ENCODE results near the gene CCNG2.
"Not testable (repeated sequence)": the region's sequence is repeated elsewhere in the genome, so short reads cannot be mapped to it uniquely, and the experiment has no call there.

CCNG2 gene

GRCh38 chr4:77127215-77127614, 29.8 kb upstream of the CCNG2 start (continued):
- TF ChIP-seq CSRNP3 (CRISPR knock-in tag; IDR thresholded peaks at IDR 0.05) (no peak), OSR1 (CRISPR knock-in tag; IDR thresholded peaks at IDR 0.05) (no peak), ZFP30 (CRISPR knock-in tag; IDR thresholded peaks at IDR 0.05) (no peak)

GRCh38 chr4:77127837-77128621, 29.0 kb upstream of the CCNG2 start:
- TF ChIP-seq POU6F1 (CRISPR knock-in tag; IDR thresholded peaks at IDR 0.05; ENCODE audit: borderline replicate concordance, low read depth) = no peak
- no peak for TF ChIP-seq ZFP3 (CRISPR knock-in tag; IDR thresholded peaks at IDR 0.05)
- TF ChIP-seq CSRNP3 (CRISPR knock-in tag; IDR thresholded peaks at IDR 0.05) = no peak
- no peak for TF ChIP-seq TCF4 (CRISPR knock-in tag; IDR thresholded peaks at IDR 0.05; ENCODE audit: borderline replicate concordance)
- no peak for TF ChIP-seq ESRRG (CRISPR knock-in tag; IDR thresholded peaks at IDR 0.05)
- no peak for TF ChIP-seq ZNF8 (CRISPR knock-in tag; IDR thresholded peaks at IDR 0.05)
- TF ChIP-seq CSDC2 (CRISPR knock-in tag; IDR thresholded peaks at IDR 0.05) = no peak
- TF ChIP-seq ZNF70 (CRISPR knock-in tag; IDR thresholded peaks at IDR 0.05) = no peak
- TF ChIP-seq PPARA (CRISPR knock-in tag; IDR thresholded peaks at IDR 0.05; ENCODE audit: borderline replicate concordance) = no peak
- TF ChIP-seq ZNF565 (CRISPR knock-in tag; conservative IDR thresholded peaks at IDR 0.05; ENCODE audit: low read depth) = no peak
- no peak for ATAC-seq

- TF ChIP-seq TCF4 (CRISPR knock-in tag; IDR thresholded peaks at IDR 0.05; ENCODE audit: borderline replicate concordance) = no peak
- TF ChIP-seq TOX (CRISPR knock-in tag; IDR thresholded peaks at IDR 0.05; ENCODE audit: borderline replicate concordance) = no peak
- no peak for TF ChIP-seq RARB (CRISPR knock-in tag; IDR thresholded peaks at IDR 0.05)
- TF ChIP-seq ESRRG (CRISPR knock-in tag; IDR thresholded peaks at IDR 0.05) = no peak
- TF ChIP-seq CREB5 (CRISPR knock-in tag; IDR thresholded peaks at IDR 0.05; ENCODE audit: low read depth) = no peak
- no peak for TF ChIP-seq CSDC2 (CRISPR knock-in tag; IDR thresholded peaks at IDR 0.05)
- no peak for TF ChIP-seq GLIS3 (CRISPR knock-in tag; IDR thresholded peaks at IDR 0.05)
- no peak for TF ChIP-seq BACH2 (CRISPR knock-in tag; IDR thresholded peaks at IDR 0.05; ENCODE audit: borderline replicate concordance)
- no peak for TF ChIP-seq ZC3H10 (CRISPR knock-in tag; IDR thresholded peaks at IDR 0.05)
- no peak for TF ChIP-seq OSR1 (CRISPR knock-in tag; IDR thresholded peaks at IDR 0.05)
- no peak for TF ChIP-seq ZFP30 (CRISPR knock-in tag; IDR thresholded peaks at IDR 0.05)
- no peak for ATAC-seq
Measured at GRCh38 chr4:77132652-77133312, 24.2 kb upstream of the CCNG2 start.

GRCh38 chr4:77137448-77137847, 19.6 kb upstream of the CCNG2 start:
- ATAC-seq = not testable (repeated sequence)

GRCh38 chr4:77141964-77142645, 14.9 kb upstream of the CCNG2 start:
- ATAC-seq = no peak
- TF ChIP-seq TCF4 (CRISPR knock-in tag; IDR thresholded peaks at IDR 0.05; ENCODE audit: borderline replicate concordance) (no peak), ZNF565 (CRISPR knock-in tag; conservative IDR thresholded peaks at IDR 0.05; ENCODE audit: low read depth) (no peak), ARNTL (CRISPR knock-in tag; IDR thresholded peaks at IDR 0.05; ENCODE audit: borderline replicate concordance, low read depth) (no peak), ISL1 (CRISPR knock-in tag; IDR thresholded peaks at IDR 0.05) (no peak), CSRNP3 (CRISPR knock-in tag; IDR thresholded peaks at IDR 0.05) (no peak), RARB (CRISPR knock-in tag; IDR thresholded peaks at IDR 0.05) (no peak), ZNF8 (CRISPR knock-in tag; IDR thresholded peaks at IDR 0.05) (no peak), POU6F1 (CRISPR knock-in tag; IDR thresholded peaks at IDR 0.05; ENCODE audit: borderline replicate concordance, low read depth) (no peak), ZFP30 (CRISPR knock-in tag; IDR thresholded peaks at IDR 0.05) (no peak)
